Retina (tissue), 1 donor: ENCODE measurements around the gene TMIGD1.

Experiments
- DNase-seq: peaks from one replicate; pipeline ENCODE4 v3.0.0-alpha.2; 2016

TMIGD1 gene

DNA sequence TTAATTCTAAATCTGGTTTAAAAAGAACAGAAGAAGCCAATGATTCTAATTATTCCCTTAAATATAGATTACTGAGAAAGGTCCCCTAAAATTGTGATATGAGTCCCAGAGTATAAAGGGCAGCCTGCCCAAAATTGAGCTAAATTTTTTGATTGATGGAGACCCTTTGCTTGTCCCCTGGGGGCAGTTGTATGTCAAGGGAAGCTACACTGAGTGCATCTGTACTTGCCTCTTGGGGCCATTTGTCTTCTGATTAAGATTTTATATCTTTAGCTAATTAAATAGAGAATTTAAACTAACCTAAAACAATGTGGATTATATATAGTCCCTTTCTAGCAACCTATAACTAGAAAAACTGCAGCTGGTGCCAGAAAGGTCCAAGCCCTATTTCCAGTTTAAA is 54.7 kb downstream of the TMIGD1 start:
- DNase-seq = no peak

DNA sequence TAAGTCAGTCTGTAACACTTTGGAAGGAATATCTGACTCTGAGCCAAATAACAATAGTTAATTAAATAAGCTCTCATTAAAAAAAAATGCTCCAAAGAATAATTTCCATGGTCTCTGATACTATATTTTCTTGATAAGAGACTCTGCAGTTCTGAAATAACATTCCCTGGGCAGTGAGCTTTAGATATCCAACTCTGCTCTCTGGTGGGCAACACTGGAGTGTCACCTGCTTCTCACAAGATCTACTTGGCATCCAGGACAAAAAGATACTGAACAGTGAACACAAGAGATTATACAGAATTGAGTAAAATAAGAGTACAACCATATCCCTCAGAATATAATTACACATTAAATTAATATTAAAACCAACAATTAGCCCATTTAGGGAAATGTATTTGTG is 55.8 kb downstream of the TMIGD1 start:
- peak; percentile 43 for DNase-seq

- no peak for DNase-seq
These were observed 57.9 kb downstream of the TMIGD1 start for GRCh38 chr17:30275911-30276310.

- DNase-seq = no peak
These were observed 59.0 kb downstream of the TMIGD1 start for GRCh38 chr17:30274887-30275286.

DNA sequence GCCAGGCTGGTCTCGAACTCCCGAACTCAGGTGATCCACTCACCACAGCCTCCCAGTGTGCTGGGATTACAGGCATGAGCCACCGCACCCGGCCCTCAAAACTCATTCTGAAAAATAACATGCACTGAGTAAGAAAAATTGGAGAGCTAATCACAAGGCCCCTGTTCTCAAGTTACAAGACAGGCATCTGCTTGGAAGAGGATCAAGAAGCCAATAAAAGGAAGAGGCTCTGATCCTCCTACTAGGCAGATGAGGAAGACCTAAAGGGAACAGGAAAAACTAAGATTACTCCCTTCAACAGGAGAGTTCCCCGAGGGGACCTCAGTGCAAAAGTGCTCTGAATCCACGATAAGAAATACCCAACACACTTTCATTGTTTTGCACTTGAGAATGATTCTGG is 60.5 kb downstream of the TMIGD1 start:
- DNase-seq = no peak

- no peak for DNase-seq
These were observed 62.8 kb downstream of the TMIGD1 start for GRCh38 chr17:30271102-30271501.

GRCh38 chr17:30267625-30268024 is 66.2 kb downstream of the TMIGD1 start:
- no peak for DNase-seq
